Measurements from ENCODE around the gene CBX4.

DNA sequence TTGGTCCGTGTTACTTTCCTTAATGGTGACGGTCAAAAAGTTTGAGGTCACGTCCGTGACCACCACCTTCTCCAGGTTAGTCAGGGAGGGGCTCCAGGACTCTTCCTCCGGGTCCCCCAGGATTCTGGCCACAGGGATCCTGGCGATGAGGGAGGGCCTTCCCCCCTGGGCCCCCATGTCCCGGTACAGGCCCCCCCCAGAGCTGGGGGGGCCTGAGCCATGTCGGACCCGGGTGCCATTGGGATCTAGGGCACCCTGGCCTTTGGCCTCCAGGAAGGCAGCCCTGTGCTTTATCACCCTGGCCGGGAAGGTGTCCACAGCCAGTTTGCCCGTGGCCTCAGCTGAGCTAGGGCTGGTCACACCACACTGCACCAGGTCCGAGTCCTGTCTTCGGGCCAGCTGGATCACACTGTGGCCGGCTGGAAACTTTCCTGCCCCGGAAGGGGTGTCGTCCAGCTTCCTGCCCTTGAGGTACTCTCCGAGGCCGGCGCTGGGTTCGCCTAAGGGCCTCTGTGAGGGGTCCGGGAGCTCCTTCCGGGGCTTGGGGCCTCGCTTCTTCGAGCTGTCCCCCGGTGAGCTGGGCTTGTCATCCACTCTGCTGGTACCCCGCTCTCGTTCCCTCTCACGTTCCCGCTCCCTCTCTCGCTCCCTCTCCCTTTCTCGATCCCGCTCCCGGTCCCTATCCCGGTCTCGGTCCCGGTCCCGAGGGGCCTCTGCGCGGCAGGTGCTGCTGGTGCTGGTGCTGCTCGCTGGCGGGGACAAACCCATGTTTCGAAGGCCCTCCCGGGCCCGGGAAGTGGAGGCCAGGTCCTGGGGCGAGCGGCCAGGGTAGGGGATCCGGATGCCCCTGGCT lies 44.4 kb downstream of the CBX4 start:
- TF ChIP-seq CTCF (IDR thresholded peaks at IDR 0.05; ENCODE audit: poor library complexity, severe bottlenecking) (no peak), EZH2 (IDR thresholded peaks at IDR 0.05; ENCODE audit: borderline replicate concordance, insufficient read depth, low read length, poor library complexity, severe bottlenecking) (no peak), RAD21 (conservative IDR thresholded peaks at IDR 0.05) (no peak), TAF1 (IDR thresholded peaks at IDR 0.05; ENCODE audit: low read depth) (no peak), EP300 (conservative IDR thresholded peaks at IDR 0.05; ENCODE audit: poor library complexity, severe bottlenecking) (no peak), POLR2AphosphoS5 (IDR thresholded peaks at IDR 0.05) (no peak), SMC3 (conservative IDR thresholded peaks at IDR 0.05; ENCODE audit: poor library complexity) (no peak), MXI1 (conservative IDR thresholded peaks at IDR 0.05; ENCODE audit: poor library complexity, severe bottlenecking) (no peak)
